HG02973 (cell line): ENCODE measurements around the gene VDR.
"Not testable (repeated sequence)": the region's sequence is repeated elsewhere in the genome, so short reads cannot be mapped to it uniquely, and the experiment has no call there.

ENCODE experiments used
- ATAC-seq: cut with Tn5 transposase; IDR thresholded peaks from one replicate; pipeline ENCODE4 v1.9.1; 2021; ENCODE audit warnings: moderate library complexity; ENCODE audit not compliant: unreplicated experiment

The VDR gene

DNA sequence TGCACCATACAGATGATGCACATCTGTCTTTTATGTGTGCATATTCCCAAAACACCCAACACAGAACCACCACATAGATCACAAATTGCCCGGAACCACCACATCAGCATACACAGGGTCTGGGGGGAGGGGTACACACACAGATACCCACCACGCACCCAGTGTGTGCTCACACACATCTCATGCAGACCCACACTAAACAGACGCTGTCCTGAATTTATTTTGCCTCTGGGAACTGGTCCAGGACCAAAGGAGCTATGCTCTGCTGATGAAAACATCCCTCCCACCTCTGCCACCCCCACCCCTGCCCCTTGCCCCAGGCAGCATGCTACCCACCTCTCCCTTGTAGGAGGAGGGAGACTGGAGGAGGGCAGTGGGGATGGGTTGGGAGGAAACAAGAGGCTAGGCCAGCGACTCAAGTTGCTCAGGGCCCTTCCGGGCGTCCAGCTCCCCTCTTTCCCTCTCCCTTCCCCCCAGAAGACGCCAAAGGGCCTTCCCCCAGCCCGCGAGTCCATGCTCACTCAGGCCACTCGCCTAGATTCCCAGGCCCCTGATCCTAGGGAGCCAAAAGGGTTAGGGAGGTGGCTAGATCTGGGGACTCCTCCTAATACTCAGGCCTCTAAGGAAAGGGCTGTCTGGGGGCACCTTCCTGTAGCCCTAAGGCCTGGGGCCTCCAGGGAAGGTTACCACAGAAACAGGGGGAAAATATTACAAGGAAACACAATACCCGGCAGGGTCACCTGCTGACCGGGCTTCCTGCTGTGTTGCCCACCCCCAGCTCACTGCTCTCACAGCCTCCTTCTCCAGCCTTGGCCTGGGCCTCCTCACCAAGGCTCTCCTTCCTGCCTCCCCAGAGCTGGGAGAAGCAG lies 88.2 kb downstream of the VDR start:
- ATAC-seq, result no peak

GRCh38 chr12:47815447-47815846 lies 89.3 kb downstream of the VDR start:
- ATAC-seq, result not testable (repeated sequence)

GRCh38 chr12:47814539-47815170 lies 90.1 kb downstream of the VDR start:
- ATAC-seq, result no peak

DNA sequence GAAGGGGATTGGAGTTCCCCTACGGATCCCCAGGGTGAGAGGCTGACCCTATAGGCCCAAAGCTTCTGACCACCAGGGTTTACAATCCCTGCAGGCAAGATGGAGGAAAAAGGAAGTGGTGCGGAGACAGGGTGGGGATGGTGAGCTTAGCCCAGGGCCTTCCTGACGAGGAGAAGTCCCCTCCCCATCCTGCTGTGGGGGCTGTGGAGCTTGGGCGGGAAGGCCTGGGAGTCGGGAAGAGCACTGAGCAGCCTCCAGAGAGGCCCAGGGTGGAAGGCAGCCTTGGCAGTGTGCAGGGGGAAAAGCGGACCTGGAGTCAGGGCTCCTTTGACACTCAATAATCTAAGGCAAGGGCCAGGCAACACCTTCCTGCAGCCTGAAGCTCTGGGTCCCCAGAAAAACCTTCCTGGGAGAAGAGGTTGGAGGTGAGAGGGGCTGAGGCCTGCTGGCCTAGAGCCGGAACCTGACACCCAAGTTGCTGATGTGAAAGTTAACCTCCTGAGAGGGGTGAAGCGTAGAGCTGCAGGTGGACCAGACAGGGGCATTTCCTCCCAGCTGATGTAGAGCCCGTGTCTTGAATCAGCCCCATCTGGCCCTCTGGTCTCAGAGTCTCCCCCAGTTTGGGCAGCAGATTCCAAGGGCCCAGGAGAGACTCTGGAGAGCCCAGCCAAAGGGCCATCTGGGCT lies 91.1 kb downstream of the VDR start:
- peak; percentile 25 for ATAC-seq

DNA sequence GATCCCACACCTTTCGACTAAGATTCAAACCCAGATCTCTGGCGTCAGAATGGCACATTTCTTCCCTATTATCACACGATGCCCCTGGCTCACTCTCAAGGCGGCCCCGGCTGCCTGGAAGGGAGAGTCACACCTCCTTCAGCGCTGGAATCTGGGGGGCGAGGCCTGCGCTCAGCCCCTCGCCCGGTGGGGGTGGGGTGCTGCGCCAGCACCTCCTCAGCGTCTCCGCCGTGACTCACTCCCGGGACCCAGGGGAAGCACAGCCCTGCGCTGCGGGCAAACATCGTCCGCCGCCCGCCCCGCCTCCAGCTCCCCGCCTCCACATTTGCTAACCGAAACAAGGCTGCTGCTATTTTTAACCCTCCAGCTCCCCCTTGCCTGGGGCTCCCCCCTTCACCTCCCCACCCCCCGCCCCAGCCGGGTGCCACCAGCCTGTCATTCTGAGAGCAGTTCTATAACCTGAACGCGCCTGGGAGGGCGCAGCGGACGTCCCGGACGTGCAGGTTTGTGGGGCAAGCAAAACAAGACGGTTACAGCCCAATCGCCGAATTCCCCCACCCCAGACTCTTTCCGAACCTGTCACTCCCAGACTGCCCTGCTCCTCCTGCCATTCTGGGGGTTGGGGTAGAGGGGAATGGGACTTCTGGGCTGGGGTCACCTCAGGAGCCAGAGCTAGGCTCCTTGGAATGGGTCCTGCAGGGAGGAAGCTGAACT lies 91.8 kb downstream of the VDR start:
- ATAC-seq, result peak; percentile 68

DNA sequence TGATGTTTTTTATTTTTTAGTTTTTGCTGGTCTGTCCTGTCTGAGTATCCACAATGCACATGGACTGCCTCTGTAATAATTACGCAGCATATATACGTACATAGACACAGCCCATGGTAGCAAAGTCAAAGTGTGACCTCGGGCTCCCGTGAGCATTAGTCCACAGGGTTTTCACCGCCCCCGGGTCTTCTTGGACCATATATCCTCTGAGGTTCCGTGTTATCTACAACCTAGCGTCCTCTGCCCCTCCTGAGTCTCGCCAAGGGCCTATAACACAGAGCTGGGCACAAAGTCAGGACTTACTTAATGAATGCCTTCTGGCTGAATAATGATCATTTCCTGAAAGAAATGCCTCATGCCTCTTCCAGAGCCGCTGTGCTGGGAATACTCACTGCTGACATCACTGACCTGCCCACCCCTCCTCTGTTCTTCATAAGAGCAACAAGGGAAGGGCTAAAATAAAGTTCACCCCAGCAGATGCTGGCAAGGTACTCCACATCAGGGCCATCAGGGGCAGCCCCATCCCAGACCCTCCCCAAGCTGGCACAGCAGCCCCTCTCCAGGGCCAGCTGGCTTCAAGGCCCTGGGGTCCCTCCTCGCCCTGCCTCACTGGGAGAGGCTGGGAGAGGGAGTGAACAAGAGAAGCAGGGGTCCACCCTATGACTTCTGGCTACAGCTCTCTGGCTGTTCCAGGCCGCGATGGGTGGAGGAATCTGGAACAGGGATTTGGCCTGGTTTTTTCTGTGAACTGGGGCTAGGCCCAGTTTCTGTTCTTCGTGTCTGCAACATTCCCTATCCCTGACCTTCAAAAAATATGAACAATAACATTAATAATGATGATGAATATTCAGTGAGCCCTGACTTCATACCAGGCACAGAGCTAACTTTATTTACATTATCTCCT lies 93.0 kb downstream of the VDR start:
- ATAC-seq, result no peak

GRCh38 chr12:47811072-47811396 lies 93.8 kb downstream of the VDR start:
- no peak for ATAC-seq

DNA sequence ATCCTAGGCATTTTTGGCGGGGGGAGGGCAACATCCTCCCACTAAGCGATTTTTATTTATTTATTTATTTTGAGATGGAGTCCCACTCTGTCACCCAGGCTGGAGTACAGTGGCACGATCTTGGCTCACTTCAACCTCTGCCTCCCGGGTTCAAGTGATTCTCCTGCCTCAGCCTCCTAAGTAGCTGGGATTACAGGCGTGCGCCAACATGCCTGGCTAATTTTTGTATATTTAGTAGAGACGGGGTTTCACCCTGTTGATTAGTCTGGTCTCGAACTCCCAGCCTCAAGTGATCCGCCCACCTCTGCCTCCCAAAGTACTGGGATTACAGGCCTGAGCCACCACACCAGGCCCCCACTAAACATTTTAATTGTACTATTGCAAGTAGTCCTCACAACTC lies 95.3 kb downstream of the VDR start:
- ATAC-seq, result not testable (repeated sequence)

DNA sequence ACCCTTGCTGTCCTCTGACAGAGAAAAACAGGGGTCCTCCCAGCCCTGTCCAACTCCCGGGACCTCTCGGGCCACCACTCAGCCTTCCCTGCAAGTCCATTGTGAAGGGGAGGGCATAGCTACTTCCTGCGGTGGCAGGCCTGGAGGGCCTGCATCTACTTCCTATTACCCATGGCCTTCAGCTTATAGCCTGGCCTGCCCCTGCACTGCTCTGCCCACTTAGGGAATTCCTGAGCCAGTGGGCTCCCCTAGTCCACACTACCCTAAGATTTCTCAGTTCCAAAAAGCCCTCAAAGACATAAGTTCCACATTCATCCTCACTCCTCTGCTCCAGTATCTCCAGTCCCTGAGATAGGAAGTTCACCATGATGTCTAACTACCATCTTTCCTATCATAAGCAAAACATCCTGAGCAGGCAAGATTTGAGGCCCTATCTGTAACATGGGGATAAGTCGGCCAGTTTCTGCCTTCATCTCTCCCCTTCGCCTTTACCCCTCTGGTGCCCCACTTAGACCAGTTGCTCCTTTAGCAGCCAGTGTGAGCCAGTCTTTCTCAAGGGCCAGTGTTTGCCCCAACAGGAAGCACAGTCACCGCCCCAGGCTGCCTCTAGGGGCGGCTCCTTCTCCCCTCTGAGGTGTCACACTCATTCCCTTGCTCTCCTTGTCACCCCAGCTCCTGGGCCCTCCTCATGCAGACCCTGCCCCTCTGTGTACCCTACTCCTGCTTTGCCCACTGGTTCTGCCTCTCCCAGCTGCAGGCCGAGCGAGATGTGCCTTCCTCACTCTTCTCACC lies 96.0 kb downstream of the VDR start:
- no peak for ATAC-seq

DNA sequence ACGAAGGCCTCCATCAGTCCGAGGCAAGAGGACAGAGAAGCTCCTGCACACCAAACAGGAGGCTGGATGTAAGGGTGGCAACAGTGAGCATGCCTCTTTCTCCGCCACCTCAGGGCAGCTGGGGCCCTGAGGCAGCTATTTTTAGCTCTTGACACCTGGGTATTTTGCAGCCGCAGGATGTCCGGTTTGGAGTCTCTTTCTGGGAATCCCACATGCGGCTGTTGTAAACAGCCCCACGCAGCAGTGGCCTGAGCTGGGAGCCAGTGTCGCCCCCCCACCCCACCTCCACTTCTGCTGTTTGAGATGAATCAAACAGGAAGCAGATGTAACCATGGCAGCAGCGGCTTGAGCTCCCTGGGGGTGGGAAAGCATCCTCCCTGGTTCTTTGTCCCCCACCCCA lies 96.7 kb downstream of the VDR start:
- peak; percentile 31 for ATAC-seq

GRCh38 chr12:47807338-47807737 lies 97.5 kb downstream of the VDR start:
- no peak for ATAC-seq

- ATAC-seq, result no peak
Measured at GRCh38 chr12:47805417-47805816, 99.4 kb downstream of the VDR start.

GRCh38 chr12:47804171-47804570 lies 100.6 kb downstream of the VDR start:
- no peak for ATAC-seq

- no peak for ATAC-seq
Measured at GRCh38 chr12:47803191-47803875, 101.5 kb downstream of the VDR start.

DNA sequence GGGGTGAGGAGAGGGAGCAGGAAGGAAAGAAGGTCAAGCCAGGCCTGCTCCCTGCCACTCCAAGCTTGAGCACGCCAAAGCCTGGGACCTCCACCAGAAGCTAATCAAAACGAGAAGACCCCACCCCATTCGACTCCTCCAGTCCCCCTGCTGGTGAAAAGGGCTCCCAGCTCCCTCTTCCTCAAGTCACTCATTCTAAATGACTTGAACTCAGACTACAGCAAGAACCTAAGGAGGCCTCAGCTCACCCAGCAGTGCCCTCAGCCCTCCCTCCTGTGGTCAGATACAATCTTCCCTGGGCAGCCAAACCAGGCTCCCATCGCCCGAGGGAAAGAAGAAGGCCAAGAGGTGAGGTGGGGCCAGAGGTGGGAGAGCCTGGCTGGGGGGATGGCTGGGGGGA lies 102.5 kb downstream of the VDR start:
- ATAC-seq, result no peak

- no peak for ATAC-seq
Measured at GRCh38 chr12:47801904-47802246, 102.9 kb downstream of the VDR start.

- ATAC-seq, result no peak
Measured at GRCh38 chr12:47801170-47801903, 103.5 kb downstream of the VDR start.

GRCh38 chr12:47800582-47800981 lies 104.2 kb downstream of the VDR start:
- no peak for ATAC-seq
